ENCODE measurements around the gene TNNI3K. TPM values are rescaled to one million over a fixed set of nuclear protein-coding genes. Genes with fewer than 3 reads are reported as not detected.

Gene TNNI3K
- total and polyA plus RNA-seq, 4 donors, result 0.41 to 1.4 TPM; not detected in 2

- DNase-seq (no peak), ATAC-seq (ENCODE audit: insufficient read depth, low FRiP score) (no peak)
- H3K9ac ChIP-seq (ENCODE audit: insufficient read depth in 1 of 2, low read length in 2 of 2), result no peak overlapping the region
- peaks cover 0 to 10% (median 3%) of the 10 kb centered on the region in 5 donors for H3K4me1 ChIP-seq (ENCODE audit: control insufficient read depth in 5 of 5, insufficient read depth in 5 of 5, low read length in 5 of 5)
- H3K9me3 ChIP-seq (ENCODE audit: control insufficient read depth in 4 of 4, insufficient read depth in 3 of 4, low read length in 3 of 4), result no peaks in the 10 kb centered on the region
- H3K4me3 ChIP-seq, result no peak overlapping the region
- 87 to 93% methylated on average over 2 of the region's 2 CpGs for WGBS, 2 donors
- peaks cover 0 to 19% (median 3%) of the 10 kb centered on the region in 4 donors for H3K36me3 ChIP-seq (ENCODE audit: control insufficient read depth in 4 of 4, insufficient read depth in 4 of 4, low read length in 4 of 4)
- no peak for TF ChIP-seq CTCF (IDR thresholded peaks at IDR 0.05; ENCODE audit: control extremely low read depth, extremely low read depth)
- H3K27me3 ChIP-seq (ENCODE audit: control insufficient read depth in 3 of 3, insufficient read depth in 3 of 3, low read length in 2 of 3), result no peaks in the 10 kb centered on the region
- no peak overlapping the region for H3K27ac ChIP-seq (ENCODE audit: low read depth in 1 of 2, low read length in 1 of 2)
These were observed 29.9 kb upstream of the TNNI3K start for GRCh38 chr1:74205266-74205665.

GRCh38 chr1:74215229-74215628 lies 20.0 kb upstream of the TNNI3K start:
- no peak for TF ChIP-seq CTCF (IDR thresholded peaks at IDR 0.05; ENCODE audit: control extremely low read depth, extremely low read depth)
- no peak overlapping the region for H3K4me3 ChIP-seq
- ATAC-seq (ENCODE audit: insufficient read depth, low FRiP score) (no peak), DNase-seq (no peak)
- H3K27ac ChIP-seq (ENCODE audit: low read depth in 1 of 2, low read length in 1 of 2), result no peak overlapping the region
- WGBS, 2 donors, result 98% methylated on average over 1 of the region's 1 CpG
- no peaks in the 10 kb centered on the region for H3K9me3 ChIP-seq (ENCODE audit: control insufficient read depth in 4 of 4, insufficient read depth in 3 of 4, low read length in 3 of 4)
- H3K36me3 ChIP-seq (ENCODE audit: control insufficient read depth in 4 of 4, insufficient read depth in 4 of 4, low read length in 4 of 4), result no peaks in the 10 kb centered on the region
- H3K27me3 ChIP-seq (ENCODE audit: control insufficient read depth in 3 of 3, insufficient read depth in 3 of 3, low read length in 2 of 3), result no peaks in the 10 kb centered on the region
- no peaks in the 10 kb centered on the region for H3K4me1 ChIP-seq (ENCODE audit: control insufficient read depth in 5 of 5, insufficient read depth in 5 of 5, low read length in 5 of 5)
- no peak overlapping the region for H3K9ac ChIP-seq (ENCODE audit: insufficient read depth in 1 of 2, low read length in 2 of 2)

GRCh38 chr1:74222701-74223100 lies 12.5 kb upstream of the TNNI3K start:
- Histone ChIP-seq H3K4me1 (ENCODE audit: control insufficient read depth in 5 of 5, insufficient read depth in 5 of 5, low read length in 5 of 5) (no peaks in the 10 kb centered on the region), H3K36me3 (ENCODE audit: control insufficient read depth in 4 of 4, insufficient read depth in 4 of 4, low read length in 4 of 4) (no peaks in the 10 kb centered on the region), H3K4me3 (no peak overlapping the region), H3K27me3 (ENCODE audit: control insufficient read depth in 3 of 3, insufficient read depth in 3 of 3, low read length in 2 of 3) (no peaks in the 10 kb centered on the region), H3K9me3 (ENCODE audit: control insufficient read depth in 4 of 4, insufficient read depth in 3 of 4, low read length in 3 of 4) (peaks cover 0 to 10% (median 0%) of the 10 kb centered on the region in 4 donors), H3K9ac (ENCODE audit: insufficient read depth in 1 of 2, low read length in 2 of 2) (no peak overlapping the region), H3K27ac (ENCODE audit: low read depth in 1 of 2, low read length in 1 of 2) (no peak overlapping the region)
- ATAC-seq (ENCODE audit: insufficient read depth, low FRiP score) (no peak), DNase-seq (no peak)
- TF ChIP-seq CTCF (IDR thresholded peaks at IDR 0.05; ENCODE audit: control extremely low read depth, extremely low read depth), result no peak
- 96 to 97% methylated on average over 5 of the region's 5 CpGs for WGBS, 2 donors

- no peak for ATAC-seq (ENCODE audit: insufficient read depth, low FRiP score)
These were observed 11.7 kb upstream of the TNNI3K start for GRCh38 chr1:74223453-74223852.

More at GRCh38 chr1:74223453-74223852, 11.7 kb upstream of the TNNI3K start:
- H3K36me3 ChIP-seq (ENCODE audit: control insufficient read depth in 4 of 4, insufficient read depth in 4 of 4, low read length in 4 of 4), result no peaks in the 10 kb centered on the region
- WGBS, 2 donors, result 76 to 79% methylated on average over 3 of the region's 3 CpGs
- DNase-seq, result no peak
- H3K27ac ChIP-seq (ENCODE audit: low read depth in 1 of 2, low read length in 1 of 2), result no peak overlapping the region
- no peaks in the 10 kb centered on the region for H3K4me1 ChIP-seq (ENCODE audit: control insufficient read depth in 5 of 5, insufficient read depth in 5 of 5, low read length in 5 of 5)
- no peak overlapping the region for H3K4me3 ChIP-seq
- no peaks in the 10 kb centered on the region for H3K27me3 ChIP-seq (ENCODE audit: control insufficient read depth in 3 of 3, insufficient read depth in 3 of 3, low read length in 2 of 3)
- H3K9me3 ChIP-seq (ENCODE audit: control insufficient read depth in 4 of 4, insufficient read depth in 3 of 4, low read length in 3 of 4), result peaks cover 0 to 10% (median 0%) of the 10 kb centered on the region in 4 donors
- no peak for TF ChIP-seq CTCF (IDR thresholded peaks at IDR 0.05; ENCODE audit: control extremely low read depth, extremely low read depth)
- no peak overlapping the region for H3K9ac ChIP-seq (ENCODE audit: insufficient read depth in 1 of 2, low read length in 2 of 2)

Measured in lung (tissue), 12 donors.